SK-N-SH (cell line): ENCODE data around the gene YES1. TPM values are rescaled to one million over a fixed set of nuclear protein-coding genes. Genes with fewer than 3 reads are reported as not detected.

Source experiments
- CTCF ChIA-PET: fragments of 300-600, 350-600 bp; formaldehyde crosslinking; extraction: SDS; loops from one replicate; lab custom pipeline; 2021; lab: Yijun Ruan, JAX
- POLR2A ChIA-PET: fragments of 350-600 bp; sonication (Branson Sonifier 250); formaldehyde crosslinking; extraction: SDS; loops from one replicate; lab custom pipeline; 2020; ENCODE audit warnings: antibody characterized with exemption, inconsistent platforms; lab: Yijun Ruan, JAX
- DNase-seq: peaks from one replicate; pipeline ENCODE4 v3.0.0; 2012
- H2AFZ ChIP-seq: fragments of 200-600 bp; sonication (generic); 2 replicates; pipeline ENCODE4 v1.8.1; 2016; ENCODE audit warnings: antibody characterized with exemption, mild to moderate bottlenecking, low read depth
- H3F3A ChIP-seq: fragments of 200-600 bp; sonication (generic); replicated peaks from 2 replicates; pipeline ENCODE3; 2016; ENCODE audit warnings: antibody characterized with exemption, mild to moderate bottlenecking; ENCODE audit not compliant: insufficient read depth
- H3K27ac ChIP-seq, 2 experiments: fragments of 200-500 bp in 1 of 2; fragments of 200-600 bp in 1 of 2; sonication (Bioruptor generic) in 1 of 2; sonication (generic), shearing (Covaris generic) in 1 of 2; 2 replicates each; pipeline versions ENCODE4 v1.5.1 to v1.6.1; 2014 to 2016; ENCODE audit warnings: low read depth in 2 of 2, inconsistent platforms in 1 of 2, low read length in 1 of 2, mild to moderate bottlenecking in 1 of 2, mixed read lengths in 1 of 2
- H3K27me3 ChIP-seq: fragments of 200-600 bp; sonication (generic), shearing (Covaris generic); 2 replicates; pipeline ENCODE4 v1.6.1; 2016; ENCODE audit warnings: mixed run types; ENCODE audit not compliant: insufficient read depth
- H3K36me3 ChIP-seq, 2 experiments: fragments of 200-500 bp in 1 of 2; fragments of 200-600 bp in 1 of 2; sonication (Bioruptor generic) in 1 of 2; sonication (generic) in 1 of 2; replicated peaks in 1 of 2; 2 replicates each; pipeline versions ENCODE3 to v1.5.1; 2014 to 2016; ENCODE audit warnings: low read length in 1 of 2, mild to moderate bottlenecking in 1 of 2; ENCODE audit not compliant: insufficient read depth in 2 of 2, control insufficient read depth in 1 of 2
- H3K4me1 ChIP-seq, 2 experiments: fragments of 200-500 bp in 1 of 2; fragments of 200-600 bp in 1 of 2; sonication (Bioruptor generic) in 1 of 2; sonication (generic), shearing (Covaris generic) in 1 of 2; 2 replicates each; pipeline versions ENCODE4 v1.5.1 to v1.6.1; 2014 to 2016; ENCODE audit warnings: low read depth in 1 of 2, low read length in 1 of 2, mixed run types in 1 of 2; ENCODE audit not compliant: insufficient read depth in 2 of 2, control insufficient read depth in 1 of 2
- H3K4me2 ChIP-seq: fragments of 200-600 bp; sonication (generic), shearing (Covaris generic); 2 replicates; pipeline ENCODE4 v1.6.1; 2017; ENCODE audit warnings: mixed run types
- H3K4me3 ChIP-seq, 2 experiments: fragments of 200-500 bp in 1 of 2; fragments of 200-600 bp in 1 of 2; sonication (Bioruptor generic) in 1 of 2; sonication (generic), shearing (Covaris generic) in 1 of 2; 2 replicates each; pipeline versions ENCODE4 v1.5.1 to v1.8.1; 2014 to 2016; ENCODE audit warnings: low read depth in 2 of 2, inconsistent platforms in 1 of 2, low read length in 1 of 2, mild to moderate bottlenecking in 1 of 2, mixed read lengths in 1 of 2, moderate library complexity in 1 of 2
- H3K79me2 ChIP-seq: fragments of 200-600 bp; sonication (generic); 2 replicates; pipeline ENCODE4 v1.8.1; 2017; ENCODE audit warnings: mild to moderate bottlenecking; ENCODE audit not compliant: insufficient read depth
- H3K9ac ChIP-seq: fragments of 200-600 bp; sonication (generic); 2 replicates; pipeline ENCODE4 v1.6.1; 2017; ENCODE audit warnings: mixed run types
- H3K9me2 ChIP-seq: fragments of 200-600 bp; sonication (generic); 2 replicates; pipeline ENCODE4 v1.6.1; 2017; ENCODE audit warnings: mixed run types
- H3K9me3 ChIP-seq: fragments of 200-600 bp; sonication (generic); 2 replicates; pipeline ENCODE4 v1.6.1; 2017; ENCODE audit warnings: mixed run types, mild to moderate bottlenecking, moderate library complexity
- H4K20me1 ChIP-seq: fragments of 200-600 bp; sonication (generic); 2 replicates; pipeline ENCODE4 v1.6.1; 2017; ENCODE audit warnings: mild to moderate bottlenecking, mixed run types; ENCODE audit not compliant: insufficient read depth
- CHD2 ChIP-seq: fragments of 150-350 bp; IDR thresholded peaks from 2 replicates; pipeline ENCODE4 v1.6.1; 2018; ENCODE audit warnings: low read length; ENCODE audit not compliant: partially characterized antibody
- CTCF ChIP-seq: fragments of 200-600 bp; sonication (generic); IDR thresholded peaks from 2 replicates; pipeline ENCODE4 v1.6.1; 2017; ENCODE audit warnings: antibody characterized with exemption, mild to moderate bottlenecking, moderate library complexity
- EP300 ChIP-seq, 2 experiments: IDR thresholded peaks; 2 replicates each; pipeline versions ENCODE4 v1.4.0 to v1.6.1; 2012; ENCODE audit warnings: borderline replicate concordance in 1 of 2, low read depth in 1 of 2, low read length in 1 of 2
- FOSL2 ChIP-seq: IDR thresholded peaks from 2 replicates; pipeline ENCODE4 v1.4.0; 2012; ENCODE audit warnings: low read depth, mild to moderate bottlenecking, moderate library complexity, borderline replicate concordance
- GABPA ChIP-seq: IDR thresholded peaks from 2 replicates; pipeline ENCODE4 v1.4.0; 2012; ENCODE audit warnings: low read depth, mild to moderate bottlenecking
- GATA2 ChIP-seq: sonication (generic); formaldehyde crosslinking; IDR thresholded peaks from 2 replicates; pipeline ENCODE4 v1.5.0; 2020; ENCODE audit warnings: mild to moderate bottlenecking, missing genetic modification reagents
- JUND ChIP-seq: IDR thresholded peaks from 2 replicates; pipeline ENCODE4 v1.4.0; 2012
- MAX ChIP-seq: IDR thresholded peaks from 2 replicates; pipeline ENCODE4 v1.4.0; 2012; ENCODE audit warnings: low read depth
- NFIC ChIP-seq: IDR thresholded peaks from 2 replicates; pipeline ENCODE4 v1.4.0; 2012; ENCODE audit warnings: borderline replicate concordance
- NRF1 ChIP-seq: IDR thresholded peaks from 2 replicates; pipeline ENCODE4 v1.6.1; 2012; ENCODE audit warnings: low read depth, mild to moderate bottlenecking, low read length
- POLR2AphosphoS5 ChIP-seq: IDR thresholded peaks from 2 replicates; pipeline ENCODE4 v1.6.1; 2012; ENCODE audit warnings: low read depth, low read length
- RAD21 ChIP-seq: IDR thresholded peaks from 2 replicates; pipeline ENCODE4 v1.6.1; 2012; ENCODE audit warnings: mild to moderate bottlenecking, low read length
- RCOR1 ChIP-seq: fragments of 150-350 bp; IDR thresholded peaks from 2 replicates; pipeline ENCODE4 v1.6.1; 2017; ENCODE audit warnings: antibody characterized with exemption, low read length
- RXRA ChIP-seq: IDR thresholded peaks from 2 replicates; pipeline ENCODE4 v1.4.0; 2012; ENCODE audit warnings: low read depth, mild to moderate bottlenecking, borderline replicate concordance
- SIN3A ChIP-seq: IDR thresholded peaks from 2 replicates; pipeline ENCODE4 v1.6.1; 2012; ENCODE audit warnings: low read depth, mild to moderate bottlenecking, low read length, moderate library complexity, borderline replicate concordance
- SMC3 ChIP-seq: IDR thresholded peaks from 2 replicates; pipeline ENCODE4 v1.6.1; 2012; ENCODE audit warnings: low read depth, low read length, improper control_type of control experiment
- TEAD4 ChIP-seq: IDR thresholded peaks from 2 replicates; pipeline ENCODE4 v1.4.0; 2012; ENCODE audit warnings: mild to moderate bottlenecking, borderline replicate concordance; ENCODE audit not compliant: insufficient read depth
- USF2 ChIP-seq: fragments of 150-350 bp; IDR thresholded peaks from 2 replicates; pipeline ENCODE4 v1.6.1; 2017; ENCODE audit warnings: antibody characterized with exemption, low read length, low read depth, borderline replicate concordance
- YY1 ChIP-seq: IDR thresholded peaks from 2 replicates; pipeline ENCODE4 v1.4.0; 2012; ENCODE audit warnings: low read depth, mild to moderate bottlenecking
- WGBS: methylation state at CpG from one replicate; pipeline ENCODE4 v1.1.6; 2017; ENCODE audit warnings: low lambda C conversion rate; 5-methylcytosine and 5-hydroxymethylcytosine counted together
- polyA plus RNA-seq, 3 experiments: library from polyadenylated mRNA; depleted of rRNA; stranded (reverse); fragments of >200 nt; gene quantifications; 2 replicates each; pipeline ENCODE4 v1.2.3, GENCODE V29; 2012

Gene YES1
- polyA plus RNA-seq, 1 of the 3 experiments (the other 2 are of a cell fraction), result 7.9 TPM

GRCh38 chr18:774811-775210 is 37.2 kb downstream of the YES1 start:
- H3K4me1 ChIP-seq, result no peaks in the 10 kb centered on the region
- CTCF ChIA-PET, result no interaction called here
- H3K9ac ChIP-seq, result no peak overlapping the region
- H4K20me1 ChIP-seq, result peaks cover 26% of the 10 kb centered on the region; the same call in 1 of the 2 replicates
- H3K9me2 ChIP-seq, result no peaks in the 10 kb centered on the region
- H2AFZ ChIP-seq, result no peak overlapping the region
- peaks cover 6% of the 10 kb centered on the region for H3F3A ChIP-seq
- no peak overlapping the region for H3K4me2 ChIP-seq
- DNase-seq, result no peak
- no peak overlapping the region for H3K27ac ChIP-seq
- H3K36me3 ChIP-seq, result no peaks in the 10 kb centered on the region
- 88% methylated on average over 1 of the region's 1 CpG for WGBS
- H3K27me3 ChIP-seq, result no peaks in the 10 kb centered on the region
- TF ChIP-seq NRF1 (no peak), FOSL2 (no peak), NFIC (no peak), JUND (no peak), CTCF (no peak), YY1 (no peak), USF2 (no peak), RCOR1 (no peak), TEAD4 (no peak), GATA2 (CRISPR knock-in tag) (no peak), RAD21 (no peak), MAX (no peak), EP300 (IDR thresholded peaks at IDR 0.05; ENCODE audit: borderline replicate concordance in 1 of 2, low read depth in 1 of 2, low read length in 1 of 2) (no peak), POLR2AphosphoS5 (no peak), SMC3 (no peak), SIN3A (no peak), GABPA (no peak), RXRA (no peak), CHD2 (no peak)
- no peak overlapping the region for H3K4me3 ChIP-seq
- no peaks in the 10 kb centered on the region for H3K9me3 ChIP-seq
- POLR2A ChIA-PET, result no interaction called here
- H3K79me2 ChIP-seq, result peaks cover 7% of the 10 kb centered on the region
